HL-60/S4 (cell line): ENCODE results near the gene ASCL5.

Source experiments
- in situ Hi-C: fragments of 300-500 bp; cut with MboI; formaldehyde crosslinking; loops from 2 replicates; pipeline ENCODE4 v1.14.3; 2022; ENCODE audit warnings: low sequenced_read_pairs

Gene ASCL5

GRCh38 chr1:201111672-201112071 lies 15.3 kb downstream of the ASCL5 start:
- in situ Hi-C loops = no loop called here

- in situ Hi-C loops = no loop called here
Measured at GRCh38 chr1:201111156-201111555, 15.8 kb downstream of the ASCL5 start.

- in situ Hi-C loops = no loop called here
Measured at GRCh38 chr1:201110616-201111015, 16.4 kb downstream of the ASCL5 start.

GRCh38 chr1:201110138-201110537 lies 16.8 kb downstream of the ASCL5 start:
- in situ Hi-C loops = no loop called here

DNA sequence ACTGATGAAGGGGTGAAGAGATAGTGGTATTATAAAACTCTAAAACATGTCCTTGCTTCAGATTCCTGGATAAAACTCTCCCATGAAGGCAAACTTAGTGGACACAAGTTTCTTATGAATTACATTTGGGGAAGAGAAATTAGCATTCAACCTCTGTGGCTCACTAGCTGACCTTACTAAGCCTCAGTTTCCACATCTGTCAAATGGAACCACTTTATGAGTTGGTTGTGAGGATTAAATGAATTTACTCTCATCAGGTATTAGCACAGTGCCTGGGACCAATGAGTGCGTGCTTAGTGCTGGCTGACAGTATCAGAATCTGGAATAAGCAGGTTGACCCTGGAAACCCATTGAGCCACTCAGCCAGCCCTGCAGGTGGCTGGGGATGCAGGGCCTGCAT lies 17.3 kb downstream of the ASCL5 start:
- in situ Hi-C loops = no loop called here

GRCh38 chr1:201108614-201109013 lies 18.4 kb downstream of the ASCL5 start:
- in situ Hi-C loops = no loop called here

- in situ Hi-C loops = no loop called here
Measured at GRCh38 chr1:201105688-201106087, 21.3 kb downstream of the ASCL5 start.

DNA sequence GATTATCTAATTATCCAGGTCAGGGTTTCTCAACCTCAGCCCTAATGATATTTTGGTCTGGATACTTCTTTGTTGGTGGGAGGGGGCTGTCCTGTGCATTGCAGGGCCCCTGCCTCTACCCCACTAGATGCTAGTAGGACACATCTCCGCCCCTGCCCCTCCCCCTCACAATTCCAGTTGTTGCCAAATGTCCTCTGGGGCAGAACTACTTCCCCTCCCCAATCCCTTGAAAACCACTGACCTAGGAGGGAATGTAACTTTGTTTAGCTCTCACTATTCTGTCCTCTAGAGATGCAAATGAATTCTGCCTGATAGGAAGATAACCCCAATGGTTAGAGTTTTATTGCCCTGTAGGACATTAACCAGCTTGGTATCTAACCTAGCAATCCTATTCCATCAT lies 22.8 kb downstream of the ASCL5 start:
- in situ Hi-C loops = no loop called here

DNA sequence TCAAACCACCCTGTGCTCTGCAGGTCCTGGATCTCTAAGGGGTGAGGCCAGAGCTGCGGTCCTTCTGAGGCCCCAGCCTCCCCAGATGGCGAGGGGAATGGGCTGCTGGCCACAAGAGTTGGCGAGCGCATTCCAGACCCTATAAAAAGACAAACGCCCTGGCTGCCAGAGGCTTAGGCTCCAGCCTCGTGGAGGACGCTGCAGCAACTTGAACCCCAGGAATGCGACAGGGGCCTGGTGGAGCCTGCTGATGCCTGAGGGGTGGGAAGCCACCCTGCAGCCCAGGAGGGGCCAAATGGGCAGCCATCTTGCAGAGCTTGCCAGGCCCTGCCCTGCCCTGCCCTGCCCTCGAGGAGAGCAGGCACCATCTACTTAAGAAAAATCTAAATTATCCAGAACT lies 23.3 kb downstream of the ASCL5 start:
- in situ Hi-C loops = no loop called here

GRCh38 chr1:201100169-201100930 lies 26.6 kb downstream of the ASCL5 start:
- in situ Hi-C loops = no loop called here

- in situ Hi-C loops = no loop called here
Measured at GRCh38 chr1:201098992-201099677, 27.8 kb downstream of the ASCL5 start.

DNA sequence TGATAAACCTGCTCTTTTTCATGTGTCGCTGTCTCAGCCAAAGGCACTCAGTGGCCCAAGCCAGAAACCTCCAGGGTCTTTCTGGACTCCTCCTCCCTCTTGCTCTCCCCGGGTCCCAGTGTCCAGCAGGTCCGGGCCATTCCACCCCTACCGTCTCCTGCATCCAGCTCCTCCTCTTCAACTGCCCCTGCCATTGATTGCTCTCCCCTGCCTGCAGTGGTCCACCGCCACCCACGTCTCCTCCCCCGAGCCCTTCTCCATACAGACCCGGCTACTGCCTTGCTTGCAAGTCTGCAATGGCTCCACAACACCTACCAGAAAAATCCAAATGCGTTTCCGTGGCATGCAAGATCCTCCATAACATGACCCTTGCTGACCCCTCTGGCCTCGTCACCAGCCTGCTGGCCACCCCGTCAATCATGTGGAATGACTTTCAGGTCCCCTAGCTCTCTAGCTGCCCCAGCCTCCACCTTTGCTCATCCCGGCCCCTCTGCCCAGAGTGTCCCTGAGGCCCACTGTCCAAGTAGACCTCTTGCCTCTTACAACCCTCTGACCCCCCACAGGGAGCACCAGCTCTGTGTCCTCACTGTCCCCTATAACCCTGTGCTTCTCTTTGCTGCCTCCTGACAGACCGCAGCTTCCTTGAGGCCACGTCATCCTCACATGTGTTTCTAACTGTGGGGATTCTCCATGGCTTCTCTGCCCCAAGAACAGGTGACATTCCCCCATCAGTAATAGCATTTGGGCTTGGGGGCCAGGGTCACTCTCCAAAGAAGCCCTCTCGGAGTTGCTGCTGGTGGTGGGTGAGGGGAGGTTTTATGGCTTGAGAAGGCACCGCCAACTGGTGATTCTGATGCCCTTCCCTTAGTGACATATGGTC lies 29.8 kb downstream of the ASCL5 start:
- in situ Hi-C loops = no loop called here

DNA sequence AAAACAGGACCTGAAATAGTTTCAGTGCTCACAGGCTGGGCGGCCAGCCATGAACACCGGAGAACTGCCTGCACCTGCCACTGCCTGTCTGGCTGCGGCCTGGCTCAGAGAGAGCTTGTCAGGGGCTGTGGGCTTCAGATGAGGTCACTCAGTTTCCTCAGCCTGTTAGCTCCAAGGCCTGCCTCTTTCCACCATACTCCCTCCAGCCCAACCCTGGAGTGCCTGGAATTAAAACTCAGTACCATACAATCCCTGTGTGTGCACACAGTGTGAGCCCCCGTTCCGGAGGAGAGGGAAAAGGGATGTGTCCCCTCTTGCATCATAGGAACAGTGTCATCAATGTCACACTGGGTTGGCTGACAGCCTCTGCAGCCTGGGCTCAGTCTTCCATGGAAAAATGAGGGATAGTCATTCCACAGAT lies 30.9 kb downstream of the ASCL5 start:
- in situ Hi-C loops = no loop called here

DNA sequence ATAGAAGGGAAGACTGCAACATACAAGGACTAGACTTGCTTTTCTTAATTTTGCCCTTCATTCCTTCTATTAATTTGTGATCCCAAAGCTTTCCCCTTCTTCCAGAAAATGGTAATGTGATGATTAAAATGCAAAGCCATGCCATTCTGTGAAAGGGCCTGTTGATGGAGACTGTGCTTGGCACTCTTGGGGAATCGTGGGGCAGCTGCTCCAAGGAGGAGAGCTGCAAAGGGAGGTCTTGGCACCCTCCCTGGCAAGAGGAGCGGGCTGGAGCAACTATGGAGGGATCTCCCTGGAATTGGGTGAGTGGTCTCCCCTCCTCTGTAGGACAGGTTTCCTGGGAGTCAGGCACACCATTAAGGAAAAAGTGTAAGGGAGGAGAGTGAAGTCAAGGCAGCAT lies 31.4 kb downstream of the ASCL5 start:
- in situ Hi-C loops = no loop called here

GRCh38 chr1:201094832-201095231 lies 32.2 kb downstream of the ASCL5 start:
- in situ Hi-C loops = no loop called here

DNA sequence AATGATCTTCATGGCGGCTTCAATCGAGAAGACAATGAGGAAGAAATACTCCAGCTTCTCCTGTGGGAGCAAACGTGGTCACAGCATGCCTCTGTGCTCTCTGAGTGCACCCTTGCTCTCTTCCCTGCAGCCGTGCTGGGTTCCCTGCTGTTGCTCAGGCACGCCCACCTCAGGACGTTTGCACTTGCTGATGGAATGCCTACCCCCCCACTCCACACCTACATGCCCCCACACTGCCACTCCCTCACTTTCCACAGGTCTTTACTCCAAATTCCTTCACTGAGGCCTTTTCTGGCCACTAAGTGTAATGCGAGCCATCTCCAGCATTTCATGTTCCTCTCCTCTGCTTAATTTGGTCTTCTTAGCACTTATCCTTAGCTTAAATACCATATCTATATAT lies 33.0 kb downstream of the ASCL5 start:
- in situ Hi-C loops = no loop called here

GRCh38 chr1:201093561-201093960 lies 33.4 kb downstream of the ASCL5 start:
- in situ Hi-C loops = no loop called here

DNA sequence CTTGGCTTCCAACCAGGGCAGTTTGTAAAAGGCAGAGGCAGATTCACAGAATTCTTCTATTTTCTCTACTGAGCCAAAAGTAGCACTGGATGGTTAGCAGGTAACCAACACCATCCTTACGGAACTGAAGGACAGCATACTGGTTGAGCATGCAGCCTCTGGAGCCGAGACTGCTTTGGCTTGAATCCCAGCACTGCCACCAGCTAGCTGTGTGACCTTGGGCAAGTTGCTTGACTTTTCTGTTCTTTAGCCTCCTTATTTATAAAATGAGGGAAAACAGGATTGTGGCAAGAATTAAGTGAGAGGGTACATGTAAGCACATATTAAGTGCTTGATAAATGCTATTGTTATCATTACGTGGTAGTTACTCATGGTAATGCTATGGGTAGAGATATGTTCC lies 34.2 kb downstream of the ASCL5 start:
- in situ Hi-C loops = no loop called here

DNA sequence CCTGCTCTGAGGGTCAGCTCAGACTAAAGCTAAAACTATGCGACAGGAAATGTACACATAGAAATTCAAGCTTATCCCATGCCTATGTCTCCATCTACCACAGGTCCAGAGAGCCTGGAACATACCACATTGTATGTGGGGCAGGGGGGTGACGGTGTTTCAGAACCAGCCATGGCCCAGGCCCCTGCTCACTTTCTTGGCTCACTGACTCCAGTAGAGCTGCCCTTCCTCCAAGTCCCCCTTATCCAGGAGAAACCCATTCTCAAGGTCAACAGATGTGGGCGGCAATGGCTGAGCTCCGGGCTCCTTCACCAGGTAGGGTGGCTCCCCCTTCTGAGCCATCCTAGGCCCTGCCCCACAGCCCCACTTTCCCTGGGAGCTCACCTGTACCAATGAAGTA lies 35.7 kb downstream of the ASCL5 start:
- in situ Hi-C loops = no loop called here

DNA sequence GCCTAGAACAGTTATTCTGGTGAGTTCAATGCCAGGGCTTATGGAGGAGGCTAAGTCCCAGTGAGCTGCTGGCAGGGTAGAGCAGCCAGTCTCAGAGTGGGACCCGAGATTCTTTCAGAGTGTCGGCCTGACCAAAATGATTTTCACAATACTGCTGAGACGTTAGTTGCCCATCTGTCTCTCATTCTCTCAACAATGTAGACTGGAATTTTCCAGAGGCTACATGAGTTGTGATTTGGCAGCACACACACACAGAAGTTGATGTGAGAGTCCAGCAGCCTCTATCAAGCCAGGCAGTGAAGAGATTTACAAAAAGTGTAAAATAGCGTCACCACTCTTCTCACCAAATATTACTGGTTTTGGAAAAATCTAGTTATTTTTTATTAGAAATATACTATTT lies 36.4 kb downstream of the ASCL5 start:
- in situ Hi-C loops = no loop called here

GRCh38 chr1:201089596-201089995 lies 37.4 kb downstream of the ASCL5 start:
- in situ Hi-C loops = no loop called here
